Transverse colon (tissue), 4 donors: Measurements from ENCODE around the gene TAP1. TPM values are rescaled to one million over a fixed set of nuclear protein-coding genes. Genes with fewer than 3 reads are reported as not detected.

ENCODE experiments used
- DNase-seq: peaks from one replicate; pipeline ENCODE4 v3.0.0-alpha.2; 2019
- H3K27ac ChIP-seq, 4 donors: fragments of 200-600 bp; sonication (generic); 2 replicates each; pipeline ENCODE4 v1.5.1; 2016 to 2018; ENCODE audit warnings: inconsistent platforms in 4 of 4
- H3K27me3 ChIP-seq: fragments of 200-600 bp; sonication (generic); 2 replicates; pipeline ENCODE4 v1.5.1; 2017; ENCODE audit warnings: inconsistent platforms
- H3K36me3 ChIP-seq, 4 donors: fragments of 200-600 bp; sonication (generic); 2 replicates each; pipeline ENCODE4 v1.5.1; 2017 to 2019; ENCODE audit warnings: inconsistent platforms in 4 of 4
- H3K4me1 ChIP-seq, 4 donors: fragments of 200-600 bp; sonication (generic); 2 replicates each; pipeline ENCODE4 v1.5.1; 2017 to 2020; ENCODE audit warnings: inconsistent platforms in 4 of 4
- H3K4me3 ChIP-seq, 4 donors: fragments of 200-600 bp; sonication (generic); 1 replicate in 1 of 4; 2 replicates in 3 of 4; pipeline versions ENCODE4 v1.5.1 to v1.6.1; 2017 to 2019; ENCODE audit warnings: inconsistent platforms in 4 of 4
- H3K9me3 ChIP-seq, 2 donors: fragments of 200-600 bp; sonication (generic); 2 replicates each; pipeline ENCODE4 v1.5.1; 2017 to 2019; ENCODE audit warnings: inconsistent platforms in 2 of 2
- EP300 ChIP-seq: sonication (generic); formaldehyde crosslinking; IDR thresholded peaks from one replicate; pipeline ENCODE4 v1.6.1; 2017; ENCODE audit warnings: antibody characterized with exemption, low read depth
- POLR2A ChIP-seq: fragments of 450-650 bp; IDR thresholded peaks from one replicate; pipeline ENCODE4 v1.6.1; 2016; ENCODE audit warnings: antibody characterized with exemption, mild to moderate bottlenecking, moderate library complexity
- POLR2AphosphoS5 ChIP-seq, 3 donors: sonication (generic); formaldehyde crosslinking; IDR thresholded peaks; one replicate each; pipeline ENCODE4 v1.6.1; 2016; ENCODE audit warnings: antibody characterized with exemption in 3 of 3
- WGBS, 2 donors: methylation state at CpG; one replicate each; pipeline ENCODE4 v1.1.5; 2018; ENCODE audit warnings: low coverage in 1 of 2; 5-methylcytosine and 5-hydroxymethylcytosine counted together
- in situ Hi-C, 4 donors: fragments of 200-750 bp; cut with MboI; loops; one replicate each; pipeline versions ENCODE4 v1.15.0 to v1.15.1; 2017; ENCODE audit warnings: low sequenced_read_pairs in 3 of 4, low pct_ligation_motif_present in 1 of 4, low pct_unique_long_range_greater_than_20kb in 1 of 4
- intact Hi-C: fragments of 100-400 bp; cut with DNase I; formaldehyde crosslinking; loops from one replicate; pipeline ENCODE4 v1.15.1; 2023; ENCODE audit warnings: low total_unique reads
- total RNA-seq, 4 donors: library from RNA; depleted of rRNA; stranded (reverse); fragments of >200 nt; gene quantifications; one replicate each; pipeline ENCODE4 v1.1.0, GENCODE V29; 2016
- TF ChIP-seq, protein P1 (sequence below), 5 experiments: fragments of 200-600 bp in 3 of 5; fragments of 450-650 bp in 2 of 5; sonication (generic) in 3 of 5; IDR thresholded peaks; 1 replicate in 2 of 5; 2 replicates in 3 of 5; pipeline ENCODE4 v1.5.1; 2016 to 2017; ENCODE audit warnings: antibody characterized with exemption in 5 of 5, inconsistent platforms in 3 of 5, mild to moderate bottlenecking in 2 of 5, moderate library complexity in 1 of 5

The TAP1 gene
- total RNA-seq, 4 donors from 2014 or later = 63.2 to 87.9 (median 75.3) TPM

GRCh38 chr6:32854376-32855178 lies 1.1 kb upstream of the TAP1 start:
- H3K4me3 ChIP-seq = peak overlapping the region; percentile 72 to 91 (median 82)
- 0 to 11% methylated on average over 14 to 23 of the region's 24 CpGs for WGBS, 2 donors

GRCh38 chr6:32852844-32853540 lies 512 bp downstream of the TAP1 start:
- in situ Hi-C loops = no loop called here
- Histone ChIP-seq H3K4me1 (peaks cover 9 to 40% (median 18%) of the 10 kb centered on the region in 4 donors), H3K4me3 (peak overlapping the region; percentile 72 to 91 (median 82)), H3K27me3 (no peaks in the 10 kb centered on the region), H3K27ac (peak overlapping the region; percentile 98 to 99 (median 99)), H3K36me3 (peaks cover 0 to 34% (median 7%) of the 10 kb centered on the region in 4 donors), H3K9me3 (no peaks in the 10 kb centered on the region)
- TF ChIP-seq EP300 = no peak
- TF ChIP-seq POLR2AphosphoS5 (IDR thresholded peaks at IDR 0.05) = no peak
- no peak for TF ChIP-seq POLR2A
- TF ChIP-seq, protein P1, sequence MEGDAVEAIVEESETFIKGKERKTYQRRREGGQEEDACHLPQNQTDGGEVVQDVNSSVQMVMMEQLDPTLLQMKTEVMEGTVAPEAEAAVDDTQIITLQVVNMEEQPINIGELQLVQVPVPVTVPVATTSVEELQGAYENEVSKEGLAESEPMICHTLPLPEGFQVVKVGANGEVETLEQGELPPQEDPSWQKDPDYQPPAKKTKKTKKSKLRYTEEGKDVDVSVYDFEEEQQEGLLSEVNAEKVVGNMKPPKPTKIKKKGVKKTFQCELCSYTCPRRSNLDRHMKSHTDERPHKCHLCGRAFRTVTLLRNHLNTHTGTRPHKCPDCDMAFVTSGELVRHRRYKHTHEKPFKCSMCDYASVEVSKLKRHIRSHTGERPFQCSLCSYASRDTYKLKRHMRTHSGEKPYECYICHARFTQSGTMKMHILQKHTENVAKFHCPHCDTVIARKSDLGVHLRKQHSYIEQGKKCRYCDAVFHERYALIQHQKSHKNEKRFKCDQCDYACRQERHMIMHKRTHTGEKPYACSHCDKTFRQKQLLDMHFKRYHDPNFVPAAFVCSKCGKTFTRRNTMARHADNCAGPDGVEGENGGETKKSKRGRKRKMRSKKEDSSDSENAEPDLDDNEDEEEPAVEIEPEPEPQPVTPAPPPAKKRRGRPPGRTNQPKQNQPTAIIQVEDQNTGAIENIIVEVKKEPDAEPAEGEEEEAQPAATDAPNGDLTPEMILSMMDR (IDR thresholded peaks at IDR 0.05) = no peak
- WGBS, 2 donors = 0% methylated on average over 2 to 41 of the region's 41 CpGs
- intact Hi-C loops = no loop called here
- DNase-seq = peak; percentile 63

More at GRCh38 chr6:32854376-32855178, 1.1 kb upstream of the TAP1 start:
- Histone ChIP-seq H3K27ac (peak overlapping the region; percentile 98 to 99 (median 99)), H3K9me3 (no peaks in the 10 kb centered on the region), H3K27me3 (no peaks in the 10 kb centered on the region), H3K36me3 (peaks cover 0 to 34% (median 4%) of the 10 kb centered on the region in 4 donors), H3K4me1 (peaks cover 9 to 40% (median 18%) of the 10 kb centered on the region in 4 donors)
- no peak for TF ChIP-seq POLR2A
- TF ChIP-seq EP300 = no peak
- no peak for TF ChIP-seq POLR2AphosphoS5 (IDR thresholded peaks at IDR 0.05)
- TF ChIP-seq, protein P1 (IDR thresholded peaks at IDR 0.05) = no peak
- in situ Hi-C loops = no loop called here
- intact Hi-C loops = no loop called here
- peak; percentile 66 for DNase-seq

DNA sequence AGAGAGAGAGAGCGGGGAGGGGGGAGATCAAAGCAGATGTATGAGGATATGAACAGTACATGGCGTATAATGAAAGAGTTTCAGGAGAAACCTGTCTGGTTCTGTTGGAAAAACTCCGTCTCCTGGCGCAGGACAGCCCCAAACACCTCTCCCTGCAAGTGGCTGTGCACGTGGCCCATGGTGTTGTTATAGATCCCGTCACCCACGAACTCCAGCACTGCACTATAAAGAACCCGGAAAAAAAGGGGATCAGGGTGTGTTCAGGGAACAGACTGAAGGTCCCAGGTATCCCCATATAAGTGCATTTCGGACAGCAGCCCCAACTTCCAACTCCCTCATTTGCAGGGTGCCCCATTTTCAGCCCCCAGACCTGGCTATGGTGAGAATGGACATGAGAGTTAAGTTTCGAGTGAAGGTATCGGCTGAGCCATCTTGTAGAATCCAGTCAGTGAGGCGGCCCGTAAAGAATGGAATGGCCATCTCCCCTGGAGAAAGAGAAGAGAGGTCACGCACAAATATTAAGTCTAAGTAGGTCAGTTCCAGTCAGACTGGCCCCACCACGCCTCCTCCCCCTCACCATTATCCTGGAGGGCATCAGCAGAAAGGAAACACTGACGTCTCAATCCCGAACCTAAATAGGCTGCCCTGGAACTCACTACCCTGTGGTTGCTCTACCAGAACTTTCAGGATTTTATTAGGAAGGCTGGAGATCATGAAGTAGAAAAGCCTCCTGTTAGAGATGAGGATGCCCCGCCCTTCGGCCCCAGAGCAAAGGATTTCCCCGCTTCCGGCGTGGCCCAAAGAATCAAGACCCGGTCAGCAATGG lies 1.3 kb downstream of the TAP1 start:
- TF ChIP-seq, protein P1 (IDR thresholded peaks at IDR 0.05) = no peak
- TF ChIP-seq EP300 (no peak), POLR2A (no peak), POLR2AphosphoS5 (IDR thresholded peaks at IDR 0.05) (no peak)
- in situ Hi-C loops = no loop called here
- Histone ChIP-seq H3K36me3 (peaks cover 0 to 36% (median 10%) of the 10 kb centered on the region in 4 donors), H3K9me3 (no peaks in the 10 kb centered on the region), H3K4me1 (peaks cover 9 to 46% (median 18%) of the 10 kb centered on the region in 4 donors), H3K27me3 (no peaks in the 10 kb centered on the region), H3K27ac (peak overlapping the region; percentile 98 to 99 (median 99)), H3K4me3 (peak overlapping the region; percentile 72 to 91 (median 82))
- intact Hi-C loops = no loop called here
- 32 to 70% methylated on average over 11 to 23 of the region's 23 CpGs for WGBS, 2 donors
- DNase-seq = peak; percentile 68
